Neutrophil (primary cell): Measurements from ENCODE around the gene MIGA2.

Source experiments
- H3K27ac ChIP-seq: fragments of 200-600 bp; sonication (generic); 2 replicates; pipeline ENCODE4 v1.5.1; 2016; ENCODE audit warnings: mild to moderate bottlenecking, moderate library complexity
- H3K27me3 ChIP-seq: fragments of 200-600 bp; sonication (generic); 2 replicates; pipeline ENCODE4 v1.6.0; 2016; ENCODE audit warnings: mild to moderate bottlenecking
- H3K36me3 ChIP-seq: fragments of 200-600 bp; sonication (generic); 2 replicates; pipeline ENCODE4 v1.5.1; 2017
- H3K4me1 ChIP-seq, 2 experiments: fragments of 200-600 bp in 1 of 2; sonication (generic) in 1 of 2; 1 replicate in 1 of 2; 2 replicates in 1 of 2; pipeline versions ENCODE4 v1.5.1 to v1.6.1; 2013 to 2016; ENCODE audit warnings: low read depth in 1 of 2, low read length in 1 of 2, mild to moderate bottlenecking in 1 of 2, moderate library complexity in 1 of 2; ENCODE audit not compliant: control insufficient read depth in 1 of 2, insufficient read depth in 1 of 2
- H3K4me3 ChIP-seq, 2 experiments: fragments of 200-600 bp in 1 of 2; sonication (generic) in 1 of 2; 1 replicate in 1 of 2; 2 replicates in 1 of 2; pipeline ENCODE4 v1.5.1; 2013 to 2016; ENCODE audit warnings: low read depth in 1 of 2, low read length in 1 of 2, mild to moderate bottlenecking in 1 of 2, moderate library complexity in 1 of 2
- H3K9me3 ChIP-seq: fragments of 200-600 bp; sonication (generic); 2 replicates; pipeline ENCODE4 v1.5.1; 2016
- CTCF ChIP-seq: fragments of 200-600 bp; sonication (generic); IDR thresholded peaks from 2 replicates; pipeline ENCODE4 v1.5.1; 2016; ENCODE audit warnings: antibody characterized with exemption

The MIGA2 gene

GRCh38 chr9:129027224-129027684 is 9.2 kb upstream of the MIGA2 start:
- Histone ChIP-seq H3K27ac (no peak overlapping the region), H3K36me3 (no peaks in the 10 kb centered on the region), H3K4me1 (peaks cover 26 to 31% of the 10 kb centered on the region in 2 experiments), H3K9me3 (no peaks in the 10 kb centered on the region), H3K27me3 (no peaks in the 10 kb centered on the region), H3K4me3 (peak overlapping the region; percentile 68 to 80)
- no peak for TF ChIP-seq CTCF

- peaks cover 26 to 31% of the 10 kb centered on the region in 2 experiments for H3K4me1 ChIP-seq
- peak overlapping the region; percentile 55 for H3K27ac ChIP-seq
- no peak for TF ChIP-seq CTCF
- H3K4me3 ChIP-seq: peak overlapping the region; percentile 68 to 80
- no peaks in the 10 kb centered on the region for H3K9me3 ChIP-seq
- no peaks in the 10 kb centered on the region for H3K36me3 ChIP-seq
- no peaks in the 10 kb centered on the region for H3K27me3 ChIP-seq
Measured at GRCh38 chr9:129027685-129028191, 8.7 kb upstream of the MIGA2 start.

GRCh38 chr9:129028192-129028966 is 8.0 kb upstream of the MIGA2 start, which contains the start of gene SH3GLB2:
SH3GLB2 (minus strand) TSS chr9:129028331; CDS start chr9:129028154, 177 bp downstream.
- Histone ChIP-seq H3K27me3 (no peaks in the 10 kb centered on the region), H3K9me3 (no peaks in the 10 kb centered on the region), H3K27ac (peak within 1 kb of the TSS; percentile 55), H3K36me3 (no peaks in the 10 kb centered on the region), H3K4me3 (peak within 1 kb of the TSS; percentile 68 to 80), H3K4me1 (peaks cover 26 to 31% of the 10 kb centered on the region in 2 experiments)
- peak; percentile 94 for TF ChIP-seq CTCF

GRCh38 chr9:129030191-129030590 is 6.2 kb upstream of the MIGA2 start:
- H3K27ac ChIP-seq: no peak overlapping the region
- H3K9me3 ChIP-seq: no peaks in the 10 kb centered on the region
- TF ChIP-seq CTCF: no peak
- no peaks in the 10 kb centered on the region for H3K36me3 ChIP-seq
- no peak overlapping the region for H3K4me3 ChIP-seq
- H3K27me3 ChIP-seq: no peaks in the 10 kb centered on the region
- peaks cover 26 to 31% of the 10 kb centered on the region in 2 experiments for H3K4me1 ChIP-seq

- TF ChIP-seq CTCF: no peak
- Histone ChIP-seq H3K27ac (no peak overlapping the region), H3K4me1 (peaks cover 30 to 33% of the 10 kb centered on the region in 2 experiments), H3K9me3 (no peaks in the 10 kb centered on the region), H3K4me3 (no peak overlapping the region), H3K27me3 (no peaks in the 10 kb centered on the region), H3K36me3 (no peaks in the 10 kb centered on the region)
Measured at GRCh38 chr9:129031514-129031913, 4.9 kb upstream of the MIGA2 start.
